NCI-H2029 treated with DMSO at 0.1 percent for 48 hours (cell line): ENCODE results near the gene HYLS1.
A peak's percentile ranks its signal among the peaks of the same experiment; 100 is the strongest.
"Not testable (repeated sequence)": the region's sequence is repeated elsewhere in the genome, so short reads cannot be mapped to it uniquely, and the experiment has no call there.

Experiments
- DNase-seq: peaks from one replicate; lab custom pipeline; 2025; lab: John Stamatoyannopoulos, UW

HYLS1 gene, protein sequence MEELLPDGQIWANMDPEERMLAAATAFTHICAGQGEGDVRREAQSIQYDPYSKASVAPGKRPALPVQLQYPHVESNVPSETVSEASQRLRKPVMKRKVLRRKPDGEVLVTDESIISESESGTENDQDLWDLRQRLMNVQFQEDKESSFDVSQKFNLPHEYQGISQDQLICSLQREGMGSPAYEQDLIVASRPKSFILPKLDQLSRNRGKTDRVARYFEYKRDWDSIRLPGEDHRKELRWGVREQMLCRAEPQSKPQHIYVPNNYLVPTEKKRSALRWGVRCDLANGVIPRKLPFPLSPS

GRCh38 chr11:125887373-125888324 is at the start of gene HYLS1:
HYLS1 (plus strand) TSS chr11:125887668; CDS start chr11:125899369, 11,701 bp downstream.
- peak; percentile 96 for DNase-seq

- no peak for DNase-seq
Measured at GRCh38 chr11:125842321-125842948, 45.0 kb upstream of the HYLS1 start.

DNA sequence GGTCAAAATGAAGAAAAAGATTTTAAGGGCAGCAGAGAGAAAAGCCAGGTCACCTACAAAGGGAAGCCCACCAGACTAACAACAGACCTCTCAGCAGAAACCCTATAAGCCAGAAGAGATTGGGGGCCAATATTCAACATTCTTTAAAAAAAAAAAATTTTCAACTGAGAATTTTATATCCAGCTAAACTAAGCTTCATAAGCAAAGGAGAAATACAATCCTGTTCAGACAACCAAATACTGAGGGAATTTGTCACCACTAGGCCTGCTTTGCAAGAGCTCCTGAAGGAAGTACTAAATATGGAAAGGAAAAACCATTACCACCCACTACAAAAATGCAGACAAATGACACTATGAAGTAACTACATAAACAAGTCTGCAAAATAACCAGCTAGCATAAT is 41.3 kb upstream of the HYLS1 start:
- DNase-seq, result no peak

- not testable (repeated sequence) for DNase-seq
Measured at GRCh38 chr11:125857670-125858069, 29.8 kb upstream of the HYLS1 start.

DNA sequence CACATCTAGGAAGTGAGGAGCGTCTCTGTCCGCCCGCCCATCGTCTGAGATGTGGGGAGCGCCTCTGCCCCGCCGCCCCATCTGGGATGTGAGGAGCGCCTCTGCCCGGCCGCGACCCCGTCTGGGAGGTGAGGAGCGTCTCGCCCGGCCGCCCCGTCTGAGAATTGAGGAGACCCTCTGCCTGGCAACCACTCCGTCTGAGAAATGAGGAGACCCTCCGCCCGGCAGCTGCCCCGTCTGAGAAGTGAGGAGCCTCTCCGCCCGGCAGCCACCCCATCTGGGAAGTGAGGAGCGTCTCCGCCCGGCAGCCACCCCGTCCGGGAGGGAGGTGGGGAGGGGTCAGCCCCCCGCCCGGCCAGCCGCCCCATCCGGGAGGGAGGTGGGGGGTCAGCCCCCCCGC is 24.7 kb upstream of the HYLS1 start:
- DNase-seq, result not testable (repeated sequence)

GRCh38 chr11:125865354-125865753 is 22.1 kb upstream of the HYLS1 start:
- not testable (repeated sequence) for DNase-seq

DNA sequence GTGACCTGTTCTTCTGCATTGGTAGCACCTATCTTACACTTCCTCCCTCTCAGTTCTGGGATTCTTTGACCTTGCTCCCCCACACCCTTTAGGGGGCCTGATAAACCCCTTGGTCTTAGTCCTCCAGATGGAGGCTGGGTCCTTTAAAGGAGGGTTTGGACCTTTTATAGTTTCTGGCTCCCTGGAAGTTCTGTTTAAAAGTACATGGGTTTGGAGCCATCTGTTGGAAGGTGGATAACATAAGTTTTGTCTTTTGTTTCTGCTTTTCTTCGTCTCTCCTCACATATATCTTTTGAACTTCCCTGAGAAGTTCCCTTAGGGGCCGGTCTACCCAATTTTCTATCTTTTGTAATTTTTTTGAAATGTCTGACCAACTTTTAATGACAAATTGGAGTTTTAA is 17.9 kb upstream of the HYLS1 start:
- no peak for DNase-seq

DNA sequence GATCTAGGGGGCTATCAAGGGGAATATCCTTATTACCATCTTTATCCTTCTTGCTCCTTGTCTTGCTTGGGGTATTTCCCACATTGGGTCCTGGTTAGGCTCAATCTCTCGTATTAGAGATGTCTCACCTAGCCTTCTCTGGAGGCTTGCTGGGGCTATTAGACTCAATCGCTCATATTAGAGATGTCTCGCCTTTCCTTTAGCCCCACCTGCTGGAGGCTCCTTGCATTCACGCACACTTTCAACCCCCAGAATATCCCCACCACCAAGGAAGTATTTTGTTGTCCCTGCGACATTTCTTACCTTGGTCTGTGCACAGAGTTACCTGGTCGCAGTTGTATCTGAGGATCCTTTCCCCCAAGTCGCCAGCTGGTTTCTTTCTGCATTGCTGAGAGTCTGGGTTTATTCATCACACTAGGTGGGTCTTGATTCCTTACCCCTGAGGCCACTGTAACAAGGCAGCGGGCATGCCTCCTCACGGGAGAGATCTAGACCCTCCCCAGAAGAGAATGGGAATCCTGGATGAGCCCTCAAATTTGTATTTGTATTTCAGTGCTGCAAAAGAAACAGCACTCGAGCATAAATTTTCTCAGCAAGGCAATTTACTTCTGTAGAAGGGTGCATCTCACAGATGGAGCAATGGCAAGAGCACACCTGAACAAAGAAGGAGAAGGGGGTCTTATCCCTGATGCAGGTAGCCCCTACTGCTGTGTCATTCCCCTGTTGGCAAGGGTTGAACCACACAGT is 15.9 kb upstream of the HYLS1 start:
- no peak for DNase-seq

DNA sequence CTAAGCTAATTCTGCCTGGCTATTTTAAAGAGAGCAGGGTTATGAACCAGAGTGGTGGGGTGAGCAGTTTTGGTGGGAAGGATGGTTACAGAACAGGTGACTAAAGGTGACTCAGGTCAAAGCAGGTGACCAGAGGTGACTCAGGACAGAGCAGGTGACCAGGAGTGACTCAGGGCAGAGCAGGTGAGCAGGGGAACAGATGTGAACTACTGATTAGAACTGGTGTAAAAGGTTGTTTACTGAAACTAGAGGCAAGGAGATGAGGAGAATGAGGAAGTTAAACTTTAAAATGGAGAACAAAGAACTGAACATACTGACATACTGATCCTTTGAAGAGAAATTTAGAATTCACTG is 15.4 kb upstream of the HYLS1 start:
- no peak for DNase-seq

- DNase-seq, result no peak
Measured at GRCh38 chr11:125873881-125874555, 13.4 kb upstream of the HYLS1 start.

DNA sequence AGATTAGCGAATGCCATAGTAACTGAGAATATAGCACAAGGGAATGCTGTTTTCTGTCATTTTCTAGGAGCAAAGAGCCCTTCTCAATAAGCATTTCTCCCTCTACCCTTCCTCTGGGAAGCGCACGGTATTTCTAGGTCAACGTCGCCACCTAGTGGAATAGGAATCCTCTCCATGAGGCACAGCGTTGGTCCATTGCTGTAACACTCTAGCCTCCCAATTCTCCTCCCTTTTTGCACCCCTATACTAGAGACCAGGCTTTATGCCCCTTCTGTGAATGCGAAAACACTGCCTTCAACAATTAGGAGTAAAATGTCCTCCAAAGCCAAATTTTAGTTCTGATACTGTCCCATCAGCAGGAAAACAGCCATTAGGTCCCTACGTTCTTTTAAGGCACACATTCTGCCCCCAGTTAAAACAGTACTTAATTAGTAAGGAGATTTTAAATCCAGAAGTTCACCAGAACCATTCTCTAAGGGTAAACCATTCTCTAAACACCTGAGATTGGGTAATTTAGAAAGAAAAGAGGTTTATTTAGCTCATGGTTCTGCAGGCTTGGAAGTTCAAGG is 12.8 kb upstream of the HYLS1 start:
- DNase-seq, result peak; percentile 74

DNA sequence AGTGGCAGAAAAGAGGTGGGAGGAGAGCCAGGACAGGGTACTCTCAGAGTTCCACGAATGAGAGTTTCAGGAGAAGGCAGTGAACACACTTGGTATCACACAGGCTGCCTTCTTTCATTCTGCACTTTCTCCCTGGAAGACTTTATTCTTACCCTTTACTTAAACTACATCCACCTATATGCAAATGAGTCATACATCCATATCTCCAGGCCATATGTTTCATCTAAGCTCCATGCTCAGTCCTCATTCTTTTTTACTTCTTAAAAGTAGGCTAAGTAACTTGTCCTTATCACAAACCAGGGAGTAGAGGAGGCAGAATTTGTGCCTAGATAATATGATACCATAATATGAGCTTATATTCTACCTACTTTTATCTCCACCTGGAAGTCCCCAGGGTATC is 6.2 kb upstream of the HYLS1 start:
- DNase-seq, result no peak

DNA sequence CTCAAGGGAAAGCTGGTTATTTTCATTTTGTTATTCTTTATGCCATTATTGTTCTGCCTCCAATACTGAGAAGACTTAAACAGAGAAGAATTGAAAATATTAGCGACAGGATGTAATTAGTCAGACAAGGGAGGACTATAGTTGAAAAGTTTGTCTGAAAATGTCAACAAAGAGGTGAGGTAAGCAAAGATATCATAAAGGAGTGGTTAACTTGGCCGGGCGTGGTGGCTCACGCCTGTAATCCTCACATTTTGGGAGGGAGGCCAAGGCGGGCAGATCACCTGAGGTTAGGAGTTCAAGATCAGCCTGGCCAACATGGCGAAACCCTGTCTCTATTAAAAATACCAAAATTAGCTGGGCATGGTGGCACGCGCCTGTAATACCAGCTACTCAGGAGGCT is 4.1 kb upstream of the HYLS1 start:
- DNase-seq, result no peak

GRCh38 chr11:125886997-125887372 is 483 bp upstream of the HYLS1 start:
- DNase-seq, result peak; percentile 30

DNA sequence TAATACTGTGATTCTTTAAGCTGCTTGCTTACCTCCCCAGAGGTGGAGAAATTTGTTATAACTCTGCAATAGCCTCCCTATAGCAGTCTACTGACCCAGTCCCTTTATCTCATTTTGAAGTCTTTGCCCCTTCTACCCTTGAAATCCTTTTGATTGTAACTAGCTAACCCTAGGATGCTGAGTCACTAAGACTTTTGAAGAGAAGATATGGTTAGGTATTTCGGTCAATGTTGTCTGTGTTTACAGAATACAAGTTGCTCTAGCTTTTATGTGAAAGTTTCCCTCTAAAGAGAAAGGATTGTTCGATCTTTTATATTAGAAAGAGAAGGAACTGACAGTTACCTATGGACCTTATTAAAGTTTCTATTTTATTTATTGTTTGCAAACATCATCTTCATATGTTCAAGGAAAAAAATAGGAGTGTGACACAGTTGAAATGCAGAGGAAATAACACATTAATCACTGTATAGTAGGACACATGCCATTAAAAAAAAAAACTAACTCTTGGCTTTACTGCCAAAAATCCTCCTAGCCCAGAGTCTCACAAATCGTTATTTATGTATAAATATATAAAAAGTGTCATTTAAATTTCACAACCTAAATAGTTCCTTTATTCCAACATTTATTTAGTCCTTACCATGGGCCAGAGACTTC is 3.1 kb downstream of the HYLS1 start:
- no peak for DNase-seq

DNA sequence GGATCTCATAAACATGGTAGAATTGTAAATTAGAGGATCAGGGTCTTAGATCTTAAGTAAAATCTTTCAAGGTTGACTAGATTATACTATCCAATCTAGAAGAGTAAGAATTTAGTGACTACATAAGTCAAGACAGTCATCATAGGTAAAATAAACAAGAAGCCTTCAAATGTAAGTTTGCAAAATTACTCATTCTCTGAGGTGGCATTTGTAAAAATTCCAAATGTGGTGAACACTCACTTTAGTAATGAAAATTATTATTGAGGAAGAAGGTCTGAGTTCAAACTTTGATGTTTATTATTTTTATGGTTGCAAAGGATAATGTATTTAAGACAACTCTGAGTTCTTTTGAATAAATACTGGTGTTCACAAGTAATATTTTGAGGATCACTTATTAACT is 4.6 kb downstream of the HYLS1 start:
- no peak for DNase-seq

GRCh38 chr11:125892994-125893393 is 5.5 kb downstream of the HYLS1 start:
- DNase-seq, result no peak

- no peak for DNase-seq
Measured at GRCh38 chr11:125901872-125902271, 14.4 kb downstream of the HYLS1 start.

GRCh38 chr11:125902277-125902926 is 14.9 kb downstream of the HYLS1 start:
- DNase-seq, result no peak
